H1 (cell line): Measurements from ENCODE around the gene EVI2B. TPM values are rescaled to one million over a fixed set of nuclear protein-coding genes. Genes with fewer than 3 reads are reported as not detected.

ENCODE experiments used
- HDAC2 ChIP-seq, 2 experiments: fragments of 300-600 bp in 1 of 2; sonication (generic) in 1 of 2; IDR thresholded peaks; 2 replicates each; pipeline ENCODE4 v1.6.1; 2011 to 2012; ENCODE audit warnings: low read depth in 2 of 2, low read length in 2 of 2, mild to moderate bottlenecking in 2 of 2, moderate library complexity in 2 of 2, borderline replicate concordance in 1 of 2, inconsistent platforms in 1 of 2
- RBBP5 ChIP-seq: IDR thresholded peaks from 2 replicates; pipeline ENCODE4 v1.7.1; 2012; ENCODE audit warnings: low read depth, mild to moderate bottlenecking, inconsistent platforms, low read length, moderate library complexity, borderline replicate concordance
- SIX5 ChIP-seq: IDR thresholded peaks from 2 replicates; pipeline ENCODE4 v1.6.1; 2011; ENCODE audit warnings: mild to moderate bottlenecking, low read depth, low read length
- polyA plus RNA-seq, 7 experiments: library from polyadenylated mRNA; depleted of rRNA in 3 of 7; stranded (reverse) in 5 of 7; unstranded in 2 of 7; fragments of >200 nt in 5 of 7; fragments of 200-250 nt in 2 of 7; gene quantifications; 1 replicate in 5 of 7; 2 replicates in 1 of 7; 4 replicates in 1 of 7; pipeline versions ENCODE4 v1.2.1 to v1.2.3, GENCODE V29; 2011 to 2013; ENCODE audit warnings: missing spikeins in 2 of 7, mixed read lengths in 2 of 7
- total RNA-seq: library from RNA; stranded (reverse); fragmentation: NEBNext Ultra II Directional; extraction: Animal tissue kit (Norgen Biotek cat#: 25700); gene quantifications from 2 replicates; pipeline ENCODE4 v1.2.1, GENCODE V29; 2021
- TF ChIP-seq, protein P1 (sequence below): IDR thresholded peaks from 2 replicates; pipeline ENCODE4 v1.6.1; 2011; ENCODE audit warnings: low read depth, mild to moderate bottlenecking, low read length; ENCODE audit not compliant: insufficient read depth

Gene EVI2B
- total and polyA plus RNA-seq, 2 of the 8 experiments (the other 6 are each of a cell fraction or from before 2014, with no cell fraction given), result not detected

DNA sequence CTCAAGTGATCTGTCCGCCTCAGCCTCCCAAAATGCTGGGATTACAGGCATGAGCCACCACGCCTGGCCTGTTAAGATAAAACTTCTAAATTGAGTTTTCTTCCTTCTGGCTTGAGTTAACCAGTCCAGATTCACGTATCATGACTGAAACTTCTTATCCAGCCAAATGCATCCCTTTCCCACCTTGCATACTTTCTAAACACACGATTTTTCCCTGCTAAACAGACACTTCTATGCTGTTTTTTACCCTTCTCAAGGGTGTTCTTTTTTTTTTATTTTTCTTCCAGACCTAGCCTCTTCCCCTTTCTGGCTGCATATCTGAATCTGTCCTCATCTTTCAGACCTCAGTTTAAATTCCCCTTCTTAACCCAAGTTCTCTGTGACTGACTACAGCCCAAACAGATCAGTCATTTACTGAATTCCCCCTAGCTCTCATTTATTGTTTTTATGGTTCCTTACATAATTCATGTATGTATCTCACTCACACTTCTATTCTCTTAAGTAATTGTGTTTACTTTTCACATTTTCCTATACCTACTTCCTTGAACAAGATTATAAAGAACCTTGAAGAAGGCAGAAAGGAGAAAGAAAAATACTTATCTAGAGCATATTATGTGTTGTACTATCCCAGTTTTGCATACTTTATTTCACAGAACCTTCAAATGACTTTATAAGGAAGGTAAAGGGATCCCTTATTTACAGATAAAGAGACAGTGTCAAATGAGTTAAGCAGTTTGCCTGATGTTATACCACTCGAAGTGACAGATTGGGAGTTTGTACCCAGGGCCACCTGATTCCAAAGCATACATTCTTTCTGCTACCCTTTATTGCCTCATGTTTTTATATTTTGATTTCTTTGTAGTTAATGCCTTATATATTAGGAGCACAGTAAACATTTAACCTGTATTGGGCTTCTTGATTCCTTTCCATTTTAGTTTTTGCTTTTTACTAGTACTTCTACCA, 5.2 kb downstream of the EVI2B start (continued):
- TF ChIP-seq, protein P1, sequence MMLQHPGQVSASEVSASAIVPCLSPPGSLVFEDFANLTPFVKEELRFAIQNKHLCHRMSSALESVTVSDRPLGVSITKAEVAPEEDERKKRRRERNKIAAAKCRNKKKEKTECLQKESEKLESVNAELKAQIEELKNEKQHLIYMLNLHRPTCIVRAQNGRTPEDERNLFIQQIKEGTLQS, result no peak
- no peak for TF ChIP-seq HDAC2 (IDR thresholded peaks at IDR 0.05; ENCODE audit: borderline replicate concordance in 1 of 2, low read depth in 2 of 2, low read length in 2 of 2)
- TF ChIP-seq SIX5, result no peak
- no peak for TF ChIP-seq RBBP5
- TF ChIP-seq, all 59 proteins: peak for 0
